DMS79 (cell line): ENCODE results near the gene CNTNAP2.

Source experiments
- DNase-seq: peaks from one replicate; lab custom pipeline; 2025; lab: John Stamatoyannopoulos, UW

Gene CNTNAP2

DNA sequence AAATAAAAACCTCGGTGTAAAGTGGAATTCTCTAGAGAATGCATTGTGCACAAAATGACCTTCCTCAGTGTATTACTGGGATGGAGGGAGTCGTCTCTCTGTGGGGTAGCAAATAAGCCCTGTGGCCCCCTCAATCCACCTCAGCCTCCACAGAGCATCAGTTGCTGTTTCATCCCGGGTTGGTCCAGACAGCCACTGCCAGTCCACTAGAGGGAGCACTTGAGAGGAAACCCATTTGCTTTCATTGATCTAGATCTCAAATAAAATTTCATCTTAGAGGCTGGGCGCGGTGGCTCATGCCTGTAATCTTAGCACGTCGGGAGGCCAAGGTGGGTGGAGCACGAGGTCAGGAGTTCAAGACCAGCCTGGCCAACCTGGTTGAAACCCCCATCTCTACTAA, 1128.7 kb downstream of the CNTNAP2 start:
- no peak for DNase-seq

DNA sequence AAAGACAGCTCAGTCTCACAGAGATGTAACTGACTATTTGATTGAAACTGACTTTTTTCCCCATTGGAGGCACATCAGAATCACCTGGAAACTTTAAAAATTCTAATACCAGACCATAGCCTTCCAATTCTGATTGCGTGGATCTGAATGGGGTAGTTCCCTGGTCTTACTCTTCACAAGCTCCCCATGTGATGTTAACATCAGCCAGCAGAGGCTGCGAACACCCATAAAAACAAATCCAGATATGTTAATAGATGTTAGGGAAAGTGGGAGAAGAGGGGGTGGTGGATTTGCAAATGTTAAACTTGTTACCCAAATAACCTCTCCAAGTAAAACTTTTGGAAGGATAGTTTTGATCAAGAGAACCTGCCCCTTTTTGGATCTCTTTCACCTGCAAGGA, 1133.4 kb downstream of the CNTNAP2 start:
- no peak for DNase-seq

DNA sequence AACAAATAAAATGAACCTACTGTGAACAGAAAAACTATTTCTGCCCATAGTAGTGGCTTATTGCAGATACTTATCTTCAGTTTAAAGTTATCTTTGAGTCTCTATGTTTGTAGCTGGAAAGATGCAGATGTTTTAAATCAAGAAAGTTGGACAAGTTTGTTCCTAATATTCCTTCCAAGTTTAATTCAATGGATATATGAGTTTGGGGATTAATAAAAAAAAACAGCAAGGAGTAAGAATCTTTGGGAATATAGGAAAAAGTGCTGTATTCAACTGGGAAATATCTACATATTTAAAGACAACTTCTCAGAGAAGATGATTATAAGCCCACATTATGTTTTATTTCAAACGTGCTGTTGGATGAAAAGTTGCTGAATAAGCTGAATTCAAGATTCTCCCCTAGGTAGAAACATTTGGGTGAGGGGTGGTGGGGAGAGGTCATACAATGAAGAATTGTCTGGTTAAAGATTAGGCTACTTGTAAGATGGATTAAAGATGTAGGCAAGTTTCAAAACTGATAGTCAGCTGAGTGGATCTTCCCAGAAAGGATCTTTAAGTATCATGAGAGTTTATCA, 1135.2 kb downstream of the CNTNAP2 start:
- no peak for DNase-seq

DNA sequence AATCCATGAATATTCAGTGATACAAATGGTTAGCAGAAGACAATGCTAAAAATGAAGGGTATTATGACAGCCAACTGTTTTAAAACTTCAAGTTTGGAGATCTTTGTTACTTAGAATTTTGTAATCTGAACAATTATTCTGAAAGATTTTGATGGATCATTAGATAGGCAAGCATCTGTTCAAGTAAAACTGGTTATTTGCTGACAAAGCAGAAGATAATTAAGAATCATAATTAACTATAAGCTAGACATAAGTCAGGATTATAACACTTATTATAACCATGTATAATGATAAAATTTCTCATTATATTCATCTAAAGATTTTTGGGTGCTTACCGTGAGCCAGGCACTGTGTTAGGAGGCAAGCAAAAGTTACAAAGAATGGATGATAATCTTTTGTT, 1145.1 kb downstream of the CNTNAP2 start:
- DNase-seq, result no peak

DNA sequence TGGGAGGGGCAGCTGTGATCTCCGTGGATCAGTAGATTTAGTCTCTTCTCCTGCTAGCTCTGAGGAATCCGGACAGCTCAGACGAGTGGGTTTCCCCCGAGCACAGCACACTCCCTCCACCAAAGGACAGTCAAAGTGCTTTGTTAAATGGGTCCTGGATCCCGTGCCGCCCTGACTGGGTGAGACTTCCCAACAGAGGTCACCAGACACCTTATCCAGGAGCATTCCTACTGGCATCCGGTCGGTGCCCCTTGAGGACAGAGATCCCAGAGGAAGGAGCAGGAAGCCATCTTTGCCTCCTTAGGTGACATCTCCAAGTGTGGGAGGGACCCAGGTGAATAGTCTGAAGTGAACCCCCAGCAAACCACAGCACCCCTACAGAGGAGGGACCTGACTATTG, 1148.9 kb downstream of the CNTNAP2 start:
- DNase-seq, result no peak

DNA sequence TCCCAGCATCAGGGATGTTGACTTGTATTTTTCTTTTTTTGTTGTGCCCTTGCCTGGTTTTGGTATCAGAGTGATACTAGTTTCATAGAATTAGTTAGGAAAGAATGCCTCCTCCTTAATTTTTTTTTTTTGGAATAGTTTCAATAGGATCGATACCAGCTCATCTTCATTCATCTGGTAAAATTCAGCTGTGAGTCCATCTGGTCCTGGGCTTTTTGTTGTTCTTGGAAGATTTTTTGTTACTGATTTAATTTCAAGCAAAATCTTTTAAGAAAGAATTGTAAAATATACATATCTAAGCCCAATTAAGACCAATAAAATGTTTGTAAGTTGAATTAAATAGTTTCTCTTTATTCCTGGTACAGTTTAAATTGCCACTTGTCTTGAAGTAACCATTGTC, 1159.5 kb downstream of the CNTNAP2 start:
- DNase-seq, result no peak

DNA sequence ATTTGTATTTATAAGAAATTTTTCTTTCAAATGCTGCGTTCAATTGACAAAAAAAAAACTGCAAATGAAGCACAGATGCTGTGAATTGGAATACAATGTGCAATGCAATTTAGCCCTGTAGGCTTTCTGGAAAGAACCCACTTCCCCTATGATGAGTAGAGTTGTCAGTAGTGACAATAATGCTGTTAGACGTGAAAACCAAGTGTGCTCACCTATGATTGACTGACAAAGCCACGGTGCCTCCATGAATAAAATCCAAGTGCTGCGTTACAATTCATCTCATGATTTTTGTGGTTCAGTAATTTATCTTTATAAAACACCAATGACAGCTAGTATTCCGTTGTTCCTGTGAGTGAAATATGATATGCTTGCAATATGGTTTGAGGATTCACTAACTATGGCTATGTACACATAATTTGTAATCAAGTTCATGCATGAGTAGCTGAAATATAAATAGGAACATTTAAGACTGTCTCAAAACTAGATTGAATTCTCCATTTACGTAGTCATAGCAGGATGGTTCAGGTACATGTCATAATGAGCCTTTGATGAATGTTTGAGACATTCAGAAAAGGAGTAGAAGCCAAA, 1160.3 kb downstream of the CNTNAP2 start:
- DNase-seq, result no peak

DNA sequence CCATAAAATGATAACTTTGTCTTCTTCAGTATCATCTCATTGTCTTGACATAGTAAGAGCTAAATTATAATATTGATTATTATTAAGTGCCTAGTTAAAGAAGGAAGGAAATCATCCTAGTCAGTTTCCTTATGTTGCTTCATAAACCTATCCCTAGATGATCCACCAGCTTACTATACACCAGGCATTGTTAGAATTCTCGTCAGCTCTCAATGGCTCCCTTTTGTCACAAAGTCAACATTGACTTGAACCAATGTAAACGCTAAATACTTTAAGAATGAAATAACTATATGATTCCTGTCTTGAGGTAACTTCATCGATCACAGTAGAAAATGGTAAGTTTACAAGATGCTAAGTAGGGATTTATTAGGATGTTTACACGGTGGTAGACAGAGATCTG, 1162.9 kb downstream of the CNTNAP2 start:
- DNase-seq, result no peak

DNA sequence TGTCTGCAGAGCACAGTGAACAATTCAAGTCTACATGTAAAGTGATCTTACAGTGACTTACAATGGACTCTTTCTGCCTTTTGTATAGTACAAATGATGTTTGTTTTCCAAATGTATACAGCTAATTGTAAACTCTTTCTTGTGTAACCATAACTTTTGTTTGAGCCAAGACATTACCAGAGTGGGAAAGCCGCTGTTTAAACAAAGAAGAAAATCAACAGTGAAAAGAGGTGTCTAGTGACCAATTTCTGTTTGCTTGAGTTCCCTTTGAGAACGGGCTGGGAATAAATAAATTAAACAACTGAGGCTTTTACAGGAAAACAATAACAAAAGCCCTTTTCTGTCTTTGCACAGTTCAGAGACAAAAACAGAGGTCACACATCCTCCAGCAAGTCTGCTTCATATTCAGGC, 1163.4 kb downstream of the CNTNAP2 start:
- peak; percentile 4 for DNase-seq

DNA sequence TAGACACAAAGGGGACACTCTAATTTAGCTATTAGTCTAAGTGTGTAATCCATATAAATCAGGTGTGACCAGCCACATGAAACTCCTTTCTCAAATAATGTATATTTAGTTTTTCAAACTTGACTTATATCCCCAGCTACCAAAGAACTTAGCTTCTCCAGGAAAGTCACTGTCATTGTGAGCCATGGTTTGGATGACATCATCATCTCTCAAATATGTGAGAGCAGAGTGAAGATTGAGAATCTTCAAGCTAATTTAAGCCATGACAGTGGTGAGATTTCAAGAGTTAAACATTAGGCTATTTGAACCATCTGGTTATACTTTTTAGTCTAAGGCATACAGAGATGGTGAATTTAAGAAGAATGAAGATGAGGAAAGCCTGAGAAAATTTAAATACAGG, 1165.6 kb downstream of the CNTNAP2 start:
- no peak for DNase-seq

DNA sequence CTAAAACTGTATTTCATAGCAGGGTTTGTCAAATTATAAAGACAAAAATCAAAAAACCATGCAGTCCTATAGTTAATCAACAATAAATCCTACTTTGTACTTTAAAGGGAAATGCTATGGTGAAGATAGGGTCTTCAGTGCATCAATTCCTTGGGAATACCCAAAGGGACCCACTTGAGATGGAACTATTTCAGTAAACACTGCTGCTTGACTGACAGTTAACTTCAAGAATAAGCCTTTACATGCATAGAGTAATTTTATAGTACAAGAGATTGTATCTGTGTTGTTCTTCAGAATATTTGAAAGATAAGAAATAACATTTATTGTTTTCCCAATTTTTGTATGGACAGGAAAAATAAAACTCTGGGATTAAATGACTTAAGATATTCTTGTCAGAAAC, 1179.6 kb downstream of the CNTNAP2 start:
- no peak for DNase-seq

DNA sequence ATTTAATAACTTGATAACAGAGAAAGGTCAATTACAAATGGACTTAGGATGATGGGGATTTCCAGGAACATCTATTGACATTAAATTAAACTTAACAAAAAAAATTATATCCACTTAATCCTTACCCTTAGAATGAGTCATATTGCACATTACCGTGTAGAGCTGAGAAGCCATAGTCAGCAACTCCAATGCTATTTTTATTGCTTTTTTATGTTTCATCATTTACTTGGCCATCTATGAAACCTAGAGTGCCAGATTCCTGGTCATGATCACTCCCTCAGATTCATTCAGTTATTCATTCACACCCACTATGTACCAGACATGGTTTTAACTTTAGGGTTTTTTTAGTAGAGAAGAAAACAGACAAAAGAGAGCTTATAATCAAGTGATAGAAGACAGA, 1180.4 kb downstream of the CNTNAP2 start:
- no peak for DNase-seq

DNA sequence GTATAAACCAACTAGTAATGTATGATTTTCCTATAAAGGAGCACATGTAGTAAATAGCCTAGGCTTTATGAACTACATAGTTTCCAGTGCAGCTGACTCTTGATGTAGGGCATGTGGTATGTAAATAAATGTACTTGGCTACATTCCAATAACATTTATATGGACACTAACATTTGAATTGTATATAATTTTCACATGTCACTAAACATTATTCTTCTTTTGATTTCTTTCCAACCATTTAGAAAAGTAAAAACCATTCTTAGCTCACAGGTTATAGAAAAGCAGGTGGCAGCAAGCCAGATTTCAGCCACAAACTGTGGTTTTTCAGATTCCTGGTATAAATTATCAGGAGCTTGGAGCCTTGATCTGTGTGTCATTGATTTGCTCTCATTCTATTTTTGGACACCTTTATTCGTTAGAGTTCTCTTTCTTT, 1182.0 kb downstream of the CNTNAP2 start:
- peak; percentile 3 for DNase-seq

DNA sequence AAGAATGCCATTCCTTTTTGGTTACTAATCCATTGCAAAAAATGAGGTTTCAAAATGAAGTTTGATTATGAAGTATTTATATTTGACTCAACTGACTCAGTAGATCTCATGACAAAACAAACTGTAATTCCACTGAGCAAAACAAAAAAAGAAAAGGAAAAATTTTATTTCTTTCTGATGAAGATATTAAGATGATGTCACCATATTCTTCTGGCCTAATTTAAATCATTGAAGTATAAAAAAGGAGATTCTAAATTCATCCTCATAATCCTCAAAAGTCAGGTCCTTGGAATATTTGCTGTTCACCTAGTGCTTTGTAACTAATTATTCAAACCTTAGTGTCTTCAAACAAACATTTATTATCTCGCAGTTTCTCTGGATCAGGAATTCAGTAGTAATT, 1183.7 kb downstream of the CNTNAP2 start:
- no peak for DNase-seq

DNA sequence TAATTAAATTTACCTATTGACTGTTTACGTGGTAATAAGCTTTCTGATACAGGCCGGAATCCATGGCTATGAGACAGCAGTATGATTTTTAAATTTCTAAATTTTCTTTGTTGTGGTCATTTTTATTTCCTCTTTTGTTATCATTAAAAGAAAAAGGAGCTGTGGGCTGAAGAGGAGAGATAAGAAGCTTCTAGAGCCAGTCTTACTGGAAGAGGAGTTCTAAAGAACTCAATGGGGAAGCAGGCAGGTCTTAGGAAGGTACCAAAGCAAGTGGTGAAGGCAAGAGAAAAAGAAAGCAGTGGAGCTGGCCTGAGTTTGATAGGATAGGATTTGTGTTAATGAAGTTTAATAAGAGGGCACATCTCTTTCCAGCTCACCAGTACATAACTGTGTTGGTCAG, 1187.8 kb downstream of the CNTNAP2 start:
- DNase-seq, result no peak

DNA sequence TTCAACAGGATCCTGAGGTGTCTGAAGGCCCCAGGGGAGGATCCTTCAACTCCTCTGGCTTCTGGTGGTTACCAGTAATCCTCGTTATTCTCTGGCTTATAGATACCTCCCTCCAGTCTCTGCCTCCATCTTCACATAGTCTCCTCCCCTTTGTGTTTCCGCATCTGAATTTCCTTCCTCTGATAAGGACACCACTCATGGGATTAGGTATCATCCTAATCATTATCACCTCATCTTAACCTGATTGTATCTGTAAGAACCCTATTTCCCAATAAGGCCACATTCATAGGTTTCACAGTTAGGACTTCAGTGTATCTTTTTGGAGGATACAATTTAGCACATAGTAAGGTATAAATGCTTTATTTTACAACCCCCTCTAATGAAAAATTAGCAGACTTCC, 1189.2 kb downstream of the CNTNAP2 start:
- no peak for DNase-seq

DNA sequence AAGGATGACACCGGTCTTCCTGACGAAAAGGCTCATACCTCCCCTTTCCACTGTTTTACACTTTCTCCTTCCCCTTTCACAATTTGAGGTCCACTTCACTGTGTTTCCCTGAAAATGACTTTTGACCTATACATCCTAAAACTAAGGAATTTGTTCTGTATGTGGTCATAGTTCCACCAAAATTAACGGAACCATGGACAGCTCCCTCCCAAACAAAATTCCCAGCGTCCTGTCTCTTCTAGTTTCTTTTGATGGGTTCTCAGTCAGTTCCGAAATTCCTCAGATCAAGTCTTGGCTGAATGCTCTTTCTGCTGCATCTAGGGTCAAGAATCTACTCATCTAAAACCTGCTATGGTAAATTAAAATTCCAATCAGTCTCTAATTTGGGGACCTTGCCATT, 1191.9 kb downstream of the CNTNAP2 start:
- no peak for DNase-seq

DNA sequence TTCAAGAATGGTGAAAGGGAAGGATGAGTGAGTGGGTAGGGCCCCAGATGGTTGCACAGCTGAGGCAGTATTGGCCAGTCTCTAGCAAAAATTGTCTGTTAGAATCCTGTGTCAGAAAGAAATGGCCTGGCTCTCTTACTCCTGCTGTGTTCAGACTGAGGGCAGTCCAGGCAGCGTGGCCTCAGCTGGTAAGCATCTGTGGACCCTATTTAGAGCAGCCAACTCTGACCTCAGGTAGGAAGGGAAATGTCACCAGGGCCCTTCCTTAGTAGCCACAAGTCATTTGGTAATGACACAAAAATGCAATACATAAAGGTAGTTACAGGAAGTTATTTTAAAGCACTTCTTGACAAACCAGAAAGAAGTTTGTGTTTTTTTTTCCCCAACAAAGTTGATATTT, 1194.7 kb downstream of the CNTNAP2 start:
- DNase-seq, result no peak

DNA sequence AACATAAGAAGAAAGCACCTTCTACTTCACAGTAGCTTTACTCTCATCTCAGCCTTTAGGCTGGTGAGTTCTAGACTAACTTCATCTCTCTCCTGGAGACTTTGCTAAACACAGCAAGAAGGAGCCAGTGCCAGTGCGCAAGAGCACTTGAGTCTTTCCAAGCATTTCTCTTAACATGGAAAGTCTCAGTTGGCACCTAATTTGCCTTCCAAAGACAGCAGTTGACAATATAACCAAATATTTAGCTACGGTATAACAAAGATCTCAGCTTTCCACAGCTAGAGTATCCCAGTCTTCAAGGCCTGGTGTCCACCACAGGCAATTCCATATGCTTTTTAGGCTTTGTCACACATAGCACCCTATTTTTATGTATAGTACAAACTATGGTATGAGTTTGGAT, 1204.9 kb downstream of the CNTNAP2 start:
- no peak for DNase-seq

DNA sequence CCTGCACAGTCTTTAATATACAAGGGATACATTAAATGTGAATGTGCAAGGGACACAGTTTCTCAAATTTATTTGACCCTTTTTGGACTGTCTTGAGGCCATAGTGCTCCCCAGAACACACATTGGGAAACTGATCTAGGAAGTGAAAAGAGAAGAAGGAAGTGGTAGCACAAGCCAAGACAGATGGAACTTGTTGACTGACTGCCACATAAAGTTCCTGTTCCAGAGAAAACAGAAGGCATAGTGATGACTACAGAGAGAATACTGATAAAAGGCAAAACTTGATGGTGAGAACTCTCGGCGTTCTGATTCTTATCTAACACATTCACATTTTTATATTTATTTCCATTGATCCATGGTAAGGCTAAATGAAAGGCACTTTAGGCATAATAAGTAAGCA, 1216.4 kb downstream of the CNTNAP2 start:
- no peak for DNase-seq

DNA sequence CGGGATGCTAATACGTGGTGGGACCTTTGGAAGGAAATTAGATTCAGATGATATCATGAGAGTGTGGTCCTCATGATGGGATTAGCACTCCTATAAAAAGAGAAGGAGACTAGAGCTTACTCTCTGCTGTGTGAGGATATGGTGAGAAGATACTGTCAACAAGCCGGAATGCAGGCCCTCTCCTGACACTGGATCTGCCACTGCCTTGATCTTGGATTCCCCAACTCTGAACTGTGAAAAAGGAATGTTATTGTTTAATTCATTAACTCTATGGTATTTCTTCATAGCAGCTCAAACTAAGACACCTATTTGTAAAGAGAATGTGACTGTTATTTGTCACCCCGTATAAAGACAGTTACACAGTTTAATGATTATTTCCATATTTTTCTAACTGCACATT, 1246.5 kb downstream of the CNTNAP2 start:
- DNase-seq, result no peak

DNA sequence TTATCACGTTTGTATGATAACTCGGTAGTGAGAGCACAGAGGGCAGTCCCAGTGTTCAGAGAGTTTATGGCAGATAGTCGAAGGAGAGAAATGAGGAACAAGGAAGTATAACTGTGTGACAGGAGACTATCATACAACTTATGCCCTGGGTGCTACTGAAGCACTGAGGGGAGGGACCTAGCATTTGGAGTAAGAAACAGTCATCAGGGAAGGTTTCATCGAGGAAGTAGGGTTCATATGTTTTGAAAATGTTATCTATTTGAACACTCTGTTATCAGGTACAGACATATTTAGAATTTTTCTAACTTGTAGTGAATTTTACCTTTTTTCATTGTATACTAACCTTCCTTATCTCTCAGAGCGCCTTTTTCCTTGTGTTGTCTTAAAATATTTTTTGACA, 1259.6 kb downstream of the CNTNAP2 start:
- DNase-seq, result no peak

DNA sequence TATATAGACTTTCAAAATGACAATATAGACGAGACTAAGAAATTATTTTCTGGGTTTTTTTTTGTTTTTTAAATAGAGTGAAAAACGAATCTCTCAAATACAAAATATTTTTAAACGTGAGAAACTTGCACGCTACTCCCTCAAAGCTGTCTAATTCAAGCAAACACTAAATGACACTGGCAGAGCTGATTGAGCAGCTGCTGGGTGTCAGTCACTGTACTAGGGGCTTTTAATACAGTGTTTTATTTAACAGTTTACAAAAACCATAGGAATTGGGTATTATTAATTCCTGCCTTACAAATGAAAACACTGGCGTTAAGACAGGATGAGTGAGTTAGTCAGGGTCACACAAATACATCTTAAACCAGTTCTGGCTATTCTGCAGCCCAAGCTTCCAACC, 1264.3 kb downstream of the CNTNAP2 start:
- DNase-seq, result no peak

DNA sequence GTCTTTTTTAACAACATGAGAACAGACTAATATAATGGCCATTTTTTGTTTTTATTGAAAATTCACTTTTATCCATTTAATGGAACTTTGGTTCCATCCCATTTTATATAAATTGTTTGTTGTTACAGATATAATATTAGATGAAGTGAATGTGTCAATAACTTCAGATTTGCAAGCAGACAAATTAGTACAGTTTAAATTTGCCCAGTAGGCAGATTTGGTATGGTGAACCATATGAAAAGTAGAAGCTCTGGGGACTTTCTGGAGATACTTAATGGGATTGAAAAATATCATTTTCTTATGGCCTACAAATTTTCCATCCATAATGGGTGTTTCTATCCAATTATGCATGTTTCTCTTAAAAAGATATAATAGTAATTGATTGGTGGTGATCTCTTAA, 1277.7 kb downstream of the CNTNAP2 start:
- DNase-seq, result no peak
